A673 (cell line): ENCODE measurements around the gene NINJ1.

Source experiments
- EZH2 ChIP-seq: fragments of 200-600 bp; sonication (generic); IDR thresholded peaks from 2 replicates; pipeline ENCODE4 v1.6.1; 2017; ENCODE audit warnings: borderline replicate concordance, low read depth, mild to moderate bottlenecking, mixed read lengths, antibody characterized with exemption, low read length; ENCODE audit not compliant: poor library complexity, severe bottlenecking
- TF ChIP-seq, protein P1 (sequence below): fragments of 300-800, 200-600 bp; sonication (generic); conservative IDR thresholded peaks from 2 replicates; pipeline ENCODE4 v1.5.1; 2017; ENCODE audit warnings: low read depth, mild to moderate bottlenecking, antibody characterized with exemption, low read length, moderate library complexity, mixed read lengths

DNA sequence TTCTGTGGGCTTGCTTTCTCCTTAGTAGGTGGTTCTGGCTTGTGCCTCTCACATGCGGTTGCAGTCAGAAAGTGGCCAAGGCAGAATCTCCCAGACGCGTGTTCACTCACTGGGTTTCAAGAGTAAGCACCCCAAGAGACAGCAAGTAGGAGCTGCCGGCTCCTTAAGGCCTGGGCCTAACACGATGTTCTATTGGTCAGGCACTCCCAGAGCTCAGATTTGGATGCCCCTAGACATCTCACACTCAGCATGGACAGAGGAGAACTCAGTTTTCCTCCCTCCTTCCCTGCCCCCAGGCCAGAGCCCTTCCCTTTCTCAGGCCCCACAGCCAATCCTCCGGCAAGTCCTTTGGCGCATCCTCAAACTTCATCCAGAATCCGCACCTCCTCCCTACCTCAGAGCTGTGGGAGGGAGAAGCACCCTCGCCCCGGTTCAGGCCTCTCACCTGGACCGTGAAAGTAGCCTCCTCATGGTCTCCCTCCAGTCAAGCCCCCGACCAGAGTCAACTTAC, 44.5 kb downstream of the NINJ1 start:
- TF ChIP-seq, protein P1, sequence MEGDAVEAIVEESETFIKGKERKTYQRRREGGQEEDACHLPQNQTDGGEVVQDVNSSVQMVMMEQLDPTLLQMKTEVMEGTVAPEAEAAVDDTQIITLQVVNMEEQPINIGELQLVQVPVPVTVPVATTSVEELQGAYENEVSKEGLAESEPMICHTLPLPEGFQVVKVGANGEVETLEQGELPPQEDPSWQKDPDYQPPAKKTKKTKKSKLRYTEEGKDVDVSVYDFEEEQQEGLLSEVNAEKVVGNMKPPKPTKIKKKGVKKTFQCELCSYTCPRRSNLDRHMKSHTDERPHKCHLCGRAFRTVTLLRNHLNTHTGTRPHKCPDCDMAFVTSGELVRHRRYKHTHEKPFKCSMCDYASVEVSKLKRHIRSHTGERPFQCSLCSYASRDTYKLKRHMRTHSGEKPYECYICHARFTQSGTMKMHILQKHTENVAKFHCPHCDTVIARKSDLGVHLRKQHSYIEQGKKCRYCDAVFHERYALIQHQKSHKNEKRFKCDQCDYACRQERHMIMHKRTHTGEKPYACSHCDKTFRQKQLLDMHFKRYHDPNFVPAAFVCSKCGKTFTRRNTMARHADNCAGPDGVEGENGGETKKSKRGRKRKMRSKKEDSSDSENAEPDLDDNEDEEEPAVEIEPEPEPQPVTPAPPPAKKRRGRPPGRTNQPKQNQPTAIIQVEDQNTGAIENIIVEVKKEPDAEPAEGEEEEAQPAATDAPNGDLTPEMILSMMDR = no peak
- no peak for TF ChIP-seq EZH2
